Endothelial cell of umbilical vein (primary cell): ENCODE data around the gene MRTFA. TPM values are rescaled to one million over a fixed set of nuclear protein-coding genes. Genes with fewer than 3 reads are reported as not detected.

ENCODE experiments used
- BruUV-seq: library from RNA; stranded (reverse); fragments of 400-500 nt; replicated peaks from 2 replicates; lab custom pipeline; 2021; lab: Mats Ljungman, UMichigan
- CTCF ChIA-PET: fragments of 300-600, 350-600 bp; sonication (Branson Sonifier 250); formaldehyde crosslinking; loops from one replicate; lab custom pipeline; 2021; ENCODE audit warnings: antibody characterized with exemption, inconsistent platforms; lab: Charles Lee
- POLR2A ChIA-PET: fragments of 300-600, 350-600 bp; sonication (Branson Sonifier 250); formaldehyde crosslinking; loops from one replicate; lab custom pipeline; 2021; ENCODE audit warnings: antibody characterized with exemption, inconsistent platforms; lab: Charles Lee
- DNase-seq: peaks from one replicate; pipeline ENCODE4 v3.0.0-alpha.2; 2011; ENCODE audit warnings: low read depth, low spot score
- FAIRE-seq: peaks from 2 replicates; lab custom pipeline; 2011; peaks lifted over from hg19 to GRCh38; lab: Jason Lieb, UNC
- H2AFZ ChIP-seq: 2 replicates; pipeline ENCODE4 v1.6.0; 2012; ENCODE audit warnings: low read depth, low read length, control low read depth, inconsistent platforms
- H3K27ac ChIP-seq: 2 replicates; pipeline ENCODE4 v1.5.1; 2011; ENCODE audit warnings: low read depth, mild to moderate bottlenecking, control low read depth, low read length, moderate library complexity; ENCODE audit not compliant: insufficient read depth
- H3K27me3 ChIP-seq, 2 experiments: 2 replicates each; pipeline versions ENCODE4 v1.6.0 to v1.6.1; 2011; ENCODE audit warnings: low read length in 2 of 2, mixed read lengths in 1 of 2; ENCODE audit not compliant: control insufficient read depth in 2 of 2, insufficient read depth in 2 of 2
- H3K36me3 ChIP-seq, 2 experiments: 2 replicates in 1 of 2; 3 replicates in 1 of 2; pipeline ENCODE4 v1.5.1; 2011; ENCODE audit warnings: low read length in 2 of 2, mild to moderate bottlenecking in 1 of 2, moderate library complexity in 1 of 2; ENCODE audit not compliant: control insufficient read depth in 2 of 2, insufficient read depth in 2 of 2; ENCODE audit errors: extremely low read depth in 1 of 2
- H3K4me1 ChIP-seq: 3 replicates; pipeline ENCODE4 v1.5.1; 2011; ENCODE audit warnings: mild to moderate bottlenecking, low read length; ENCODE audit not compliant: control insufficient read depth, insufficient read depth; ENCODE audit errors: extremely low read depth
- H3K4me2 ChIP-seq: 2 replicates; pipeline ENCODE4 v1.6.1; 2011; ENCODE audit warnings: low read length, control low read depth, mixed read lengths; ENCODE audit not compliant: insufficient read depth
- H3K4me3 ChIP-seq, 3 experiments: fragments of 200-600 bp in 1 of 3; sonication (generic), shearing (Covaris generic) in 1 of 3; replicated peaks in 1 of 3; 2 replicates each; pipeline ENCODE4 v1.5.1; 2011 to 2016; ENCODE audit warnings: control low read depth in 3 of 3, low read length in 3 of 3, mild to moderate bottlenecking in 2 of 3, inconsistent platforms in 1 of 3, low read depth in 1 of 3, moderate library complexity in 1 of 3; ENCODE audit not compliant: insufficient read depth in 1 of 3
- H3K79me2 ChIP-seq: 2 replicates; pipeline ENCODE4 v1.6.0; 2012; ENCODE audit warnings: low read length, inconsistent platforms; ENCODE audit not compliant: control insufficient read depth, insufficient read depth
- H3K9ac ChIP-seq: replicated peaks from 2 replicates; pipeline ENCODE3; 2011; ENCODE audit warnings: low read length, control low read depth; ENCODE audit not compliant: insufficient read depth; ENCODE audit errors: extremely low read depth
- H3K9me1 ChIP-seq: replicated peaks from 3 replicates; pipeline ENCODE4 v1.6.0; 2011; ENCODE audit warnings: mild to moderate bottlenecking, low read length; ENCODE audit not compliant: control insufficient read depth, insufficient read depth; ENCODE audit errors: extremely low read depth
- H3K9me3 ChIP-seq: replicated peaks from 2 replicates; pipeline ENCODE4 v1.5.1; 2012; ENCODE audit warnings: low read length, inconsistent platforms; ENCODE audit not compliant: control insufficient read depth, insufficient read depth
- H4K20me1 ChIP-seq: replicated peaks from 2 replicates; pipeline ENCODE3; 2011; ENCODE audit warnings: mild to moderate bottlenecking, low read length; ENCODE audit not compliant: control insufficient read depth, insufficient read depth; ENCODE audit errors: extremely low read depth
- CTCF ChIP-seq, 2 donors: IDR thresholded peaks; 1 replicate in 1 of 2; 2 replicates in 1 of 2; pipeline ENCODE4 v1.5.1; 2011; ENCODE audit warnings: low read length in 2 of 2, mild to moderate bottlenecking in 2 of 2, moderate library complexity in 2 of 2, control low read depth in 1 of 2, inconsistent platforms in 1 of 2, low read depth in 1 of 2; ENCODE audit not compliant: insufficient read depth in 1 of 2; ENCODE audit errors: extremely low read depth in 1 of 2
- EZH2 ChIP-seq: IDR thresholded peaks from 2 replicates; pipeline ENCODE4 v1.6.1; 2012; ENCODE audit warnings: borderline replicate concordance, low read depth, mild to moderate bottlenecking, moderate library complexity, low read length, inconsistent platforms; ENCODE audit not compliant: severe bottlenecking
- FOS ChIP-seq: IDR thresholded peaks from 2 replicates; pipeline ENCODE4 v1.6.1; 2011; ENCODE audit warnings: mild to moderate bottlenecking, low read length, moderate library complexity, borderline replicate concordance; ENCODE audit not compliant: insufficient read depth
- GATA2 ChIP-seq: IDR thresholded peaks from 2 replicates; pipeline ENCODE4 v1.7.0; 2011; ENCODE audit warnings: low read depth, mild to moderate bottlenecking, moderate library complexity, mixed read lengths, low read length; ENCODE audit not compliant: insufficient read length, insufficient read depth
- JUN ChIP-seq: IDR thresholded peaks from 2 replicates; pipeline ENCODE4 v1.6.1; 2011; ENCODE audit warnings: borderline replicate concordance, low read depth; ENCODE audit not compliant: insufficient read length, insufficient read depth
- MAX ChIP-seq: IDR thresholded peaks from 2 replicates; pipeline ENCODE4 v1.6.1; 2011; ENCODE audit not compliant: insufficient read depth, insufficient read length
- MYC ChIP-seq: IDR thresholded peaks from one replicate; pipeline ENCODE4 v1.6.1; 2011; ENCODE audit warnings: mild to moderate bottlenecking, low read depth, low read length
- POLR2A ChIP-seq: IDR thresholded peaks from 2 replicates; pipeline ENCODE4 v1.6.1; 2012; ENCODE audit warnings: low read depth, mild to moderate bottlenecking, control low read depth, low read length
- POLR2AphosphoS5 ChIP-seq: IDR thresholded peaks from 2 replicates; pipeline ENCODE4 v1.6.1; 2012; ENCODE audit warnings: low read depth, mild to moderate bottlenecking, control low read depth, low read length, moderate library complexity; ENCODE audit not compliant: insufficient read depth
- dilution Hi-C: fragments of 300-500 bp; cut with MboI; formaldehyde crosslinking; loops from one replicate; pipeline ENCODE4 v1.15.0; 2019; ENCODE audit warnings: low sequenced_read_pairs; ENCODE audit not compliant: extremely low pct_ligation_motif_present
- intact Hi-C: fragments of 100-400 bp; cut with micrococcal nuclease; formaldehyde crosslinking; loops from one replicate; pipeline ENCODE4 v1.10.0; 2022
- polyA plus RNA-seq, 4 experiments: library from polyadenylated mRNA; depleted of rRNA in 3 of 4; stranded (reverse) in 3 of 4; unstranded in 1 of 4; fragments of >200 nt; gene quantifications; 2 replicates each; pipeline versions ENCODE4 v1.2.1 to v1.2.3, GENCODE V29; 2011 to 2012; ENCODE audit warnings: missing spikeins in 1 of 4
- total RNA-seq: library from RNA; stranded (reverse); gene quantifications from 2 replicates; pipeline ENCODE4 v1.2.3, GENCODE V29; 2021

The MRTFA gene
- total and polyA plus RNA-seq, 2 donors (not counting 3 experiments of a cell fraction or from before 2014, with no cell fraction given): 13.6 to 44.1 TPM

GRCh38 chr22:40631925-40632324 is 4.6 kb downstream of the MRTFA start:
- H3K36me3 ChIP-seq: no peaks in the 10 kb centered on the region
- dilution Hi-C loops (no loop called here), intact Hi-C loops (no loop called here)
- DNase-seq (no peak), FAIRE-seq (no peak)
- no peak for TF ChIP-seq MAX
- no peak for TF ChIP-seq EZH2
- no peak for TF ChIP-seq JUN
- TF ChIP-seq GATA2: no peak
- no peak for TF ChIP-seq FOS
- no peak for TF ChIP-seq MYC
- TF ChIP-seq POLR2A: no peak
- TF ChIP-seq POLR2AphosphoS5: no peak
- no peak overlapping the region for H3K4me2 ChIP-seq
- POLR2A ChIA-PET: no interaction called here
- peaks cover 80% of the 10 kb centered on the region for H3K79me2 ChIP-seq
- H3K4me1 ChIP-seq: peaks cover 16% of the 10 kb centered on the region
- H3K27me3 ChIP-seq: no peaks in the 10 kb centered on the region
- CTCF ChIA-PET: no interaction called here
- no TSS peak for BruUV-seq
- H3K4me3 ChIP-seq: no peak overlapping the region
- H4K20me1 ChIP-seq: peaks cover 3% of the 10 kb centered on the region
- no peaks in the 10 kb centered on the region for H3K9me3 ChIP-seq
- no peak overlapping the region for H2AFZ ChIP-seq
- no peaks in the 10 kb centered on the region for H3K9me1 ChIP-seq
- H3K27ac ChIP-seq: no peak overlapping the region
- H3K9ac ChIP-seq: no peak overlapping the region

GRCh38 chr22:40628354-40629042 is 8.0 kb downstream of the MRTFA start:
- Histone ChIP-seq H3K79me2 (peaks cover 80% of the 10 kb centered on the region), H3K36me3 (no peaks in the 10 kb centered on the region), H3K4me1 (no peaks in the 10 kb centered on the region), H3K9ac (no peak overlapping the region), H3K9me1 (no peaks in the 10 kb centered on the region), H4K20me1 (peaks cover 5% of the 10 kb centered on the region), H3K4me2 (no peak overlapping the region), H2AFZ (no peak overlapping the region), H3K9me3 (no peaks in the 10 kb centered on the region), H3K27ac (no peak overlapping the region), H3K4me3 (no peak overlapping the region), H3K27me3 (no peaks in the 10 kb centered on the region)
- ChIA-PET POLR2A (no interaction called here), CTCF (no interaction called here)
- TF ChIP-seq POLR2A (no peak), GATA2 (no peak), MYC (no peak), MAX (no peak), FOS (no peak), EZH2 (no peak), POLR2AphosphoS5 (no peak), CTCF (IDR thresholded peaks at IDR 0.05; ENCODE audit: extremely low read depth in 1 of 2, insufficient read depth in 1 of 2, low read depth in 1 of 2, low read length in 2 of 2) (no peak), JUN (no peak)
- DNase-seq (no peak), FAIRE-seq (no peak)
- dilution Hi-C loops: no loop called here
- BruUV-seq: no TSS peak
- intact Hi-C loops: no loop called here
